Gastrocnemius medialis (tissue), 4 donors: Measurements from ENCODE around the gene HOXA9.

Experiments
- CTCF ChIP-seq, 5 experiments: fragments of 450-650 bp in 3 of 5; fragments of 200-600 bp in 2 of 5; sonication (generic) in 2 of 5; IDR thresholded peaks in 4 of 5; conservative IDR thresholded peaks in 1 of 5; 1 replicate in 4 of 5; 2 replicates in 1 of 5; pipeline ENCODE4 v1.5.1; 2016 to 2019; ENCODE audit warnings: antibody characterized with exemption in 5 of 5, mild to moderate bottlenecking in 3 of 5, moderate library complexity in 3 of 5
- POLR2A ChIP-seq, 2 donors: fragments of 450-650 bp; IDR thresholded peaks; one replicate each; pipeline ENCODE4 v1.6.1; 2017; ENCODE audit warnings: antibody characterized with exemption in 2 of 2, mild to moderate bottlenecking in 2 of 2, moderate library complexity in 2 of 2

DNA sequence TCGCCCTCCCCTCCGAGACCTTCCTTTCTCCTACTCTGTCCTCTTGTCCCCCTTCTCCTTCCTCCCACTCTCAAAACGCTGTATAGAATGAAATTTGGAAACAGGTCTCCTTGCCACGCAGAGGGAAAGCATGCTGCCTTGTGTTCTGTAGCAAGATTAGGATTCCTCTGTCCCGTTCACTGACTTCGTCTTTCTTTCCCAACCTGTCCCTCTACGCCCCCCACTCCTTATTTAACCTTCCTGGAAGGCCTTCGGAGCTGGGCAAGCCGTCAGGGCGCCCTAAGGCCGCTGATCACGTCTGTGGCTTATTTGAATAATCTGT is 1.3 kb downstream of the HOXA9 start:
- TF ChIP-seq CTCF (IDR thresholded peaks at IDR 0.05 in 4 of 5, conservative IDR thresholded peaks at IDR 0.05 in 1 of 5) (no peak), POLR2A (IDR thresholded peaks at IDR 0.05) (no peak)
